B cell (primary cell): ENCODE data around the gene ASPSCR1. TPM values are rescaled to one million over a fixed set of nuclear protein-coding genes. Genes with fewer than 3 reads are reported as not detected.

Source experiments
- ATAC-seq: fragments of 200-7000 bp; cut with Tn5 transposase; one replicate; pipeline ENCODE4 v1.10.0; 2021; ENCODE audit warnings: low read depth, mild to moderate bottlenecking, moderate number of reproducible peaks, moderate library complexity
- CTCF ChIA-PET: fragments of 350-600 bp; sonication (Branson Sonifier 250); formaldehyde crosslinking; loops from one replicate; lab custom pipeline; 2021; ENCODE audit warnings: antibody characterized with exemption, inconsistent platforms; lab: Charles Lee
- POLR2A ChIA-PET: fragments of 350-600 bp; sonication (Branson Sonifier 250); formaldehyde crosslinking; loops from one replicate; lab custom pipeline; 2021; ENCODE audit warnings: antibody characterized with exemption; lab: Charles Lee
- DNase-seq: peaks from one replicate; pipeline ENCODE4 v3.0.0; 2013
- H2AFZ ChIP-seq: 2 replicates; pipeline ENCODE4 v1.6.1; 2012; ENCODE audit warnings: mild to moderate bottlenecking, low read depth, low read length; ENCODE audit not compliant: insufficient read depth, poor library complexity, severe bottlenecking
- H3K27ac ChIP-seq, 2 donors: 1 replicate in 1 of 2; 2 replicates in 1 of 2; pipeline ENCODE4 v1.5.1; 2012 to 2013; ENCODE audit warnings: low read length in 2 of 2, mild to moderate bottlenecking in 2 of 2, moderate library complexity in 1 of 2
- H3K27me3 ChIP-seq, 4 experiments: fragments of 200-600 bp in 1 of 4; sonication (generic) in 1 of 4; replicated peaks in 1 of 4; 1 replicate in 2 of 4; 2 replicates in 2 of 4; pipeline versions ENCODE4 v1.6.1 to v1.7.0; 2013 to 2016; ENCODE audit warnings: low read length in 3 of 4, mild to moderate bottlenecking in 2 of 4, mixed read lengths in 1 of 4, moderate library complexity in 1 of 4; ENCODE audit not compliant: insufficient read depth in 4 of 4, control insufficient read depth in 3 of 4; ENCODE audit errors: control extremely low read depth in 1 of 4
- H3K36me3 ChIP-seq, 2 experiments: replicated peaks in 1 of 2; 1 replicate in 1 of 2; 2 replicates in 1 of 2; pipeline versions ENCODE4 v1.6.1 to v1.7.1; 2013; ENCODE audit warnings: low read length in 1 of 2; ENCODE audit not compliant: insufficient read depth in 2 of 2, control insufficient read depth in 1 of 2; ENCODE audit errors: control extremely low read depth in 1 of 2, extremely low read depth in 1 of 2
- H3K4me1 ChIP-seq, 2 donors: fragments of 200-600 bp in 1 of 2; sonication (generic) in 1 of 2; 1 replicate in 1 of 2; 2 replicates in 1 of 2; pipeline versions ENCODE4 v1.5.1 to v1.6.1; 2013 to 2017; ENCODE audit warnings: low read length in 2 of 2; ENCODE audit not compliant: control insufficient read depth in 2 of 2, insufficient read depth in 2 of 2
- H3K4me2 ChIP-seq: replicated peaks from 2 replicates; pipeline ENCODE3; 2012; ENCODE audit warnings: mild to moderate bottlenecking, low read depth, low read length; ENCODE audit not compliant: poor library complexity, severe bottlenecking
- H3K4me3 ChIP-seq, 5 experiments: fragments of 200-600 bp in 1 of 5; sonication (generic) in 1 of 5; 1 replicate in 3 of 5; 2 replicates in 2 of 5; pipeline versions ENCODE4 v1.5.1 to v1.7.0; 2011 to 2016; ENCODE audit warnings: low read length in 4 of 5, mild to moderate bottlenecking in 4 of 5, low read depth in 2 of 5, control low read depth in 1 of 5, moderate library complexity in 1 of 5; ENCODE audit not compliant: insufficient read depth in 1 of 5; ENCODE audit errors: control extremely low read depth in 1 of 5, extremely low read depth in 1 of 5
- H3K79me2 ChIP-seq: fragments of 200-600 bp; sonication (generic); one replicate; pipeline ENCODE4 v1.6.0; 2016; ENCODE audit warnings: low read length; ENCODE audit not compliant: control insufficient read depth, insufficient read depth
- H3K9ac ChIP-seq: fragments of 200-600 bp; sonication (generic); 2 replicates; pipeline ENCODE4 v1.6.1; 2017; ENCODE audit warnings: mild to moderate bottlenecking, low read length, moderate library complexity
- H3K9me3 ChIP-seq, 3 donors: one replicate each; pipeline versions ENCODE4 v1.6.1 to v1.7.1; 2013; ENCODE audit warnings: low read length in 2 of 3; ENCODE audit not compliant: control insufficient read depth in 2 of 3, insufficient read depth in 1 of 3; ENCODE audit errors: control extremely low read depth in 1 of 3
- H4K20me1 ChIP-seq: 2 replicates; pipeline ENCODE4 v1.6.0; 2012; ENCODE audit warnings: mild to moderate bottlenecking, low read length; ENCODE audit not compliant: insufficient read depth, control insufficient read depth, poor library complexity, severe bottlenecking
- H3K27ac Mint-ChIP-seq: one replicate; pipeline ENCODE4 v1.8.0; 2021; ENCODE audit warnings: mixed read lengths
- H3K27me3 Mint-ChIP-seq: one replicate; pipeline ENCODE4 v1.8.0; 2021; ENCODE audit warnings: mixed read lengths
- H3K4me1 Mint-ChIP-seq: one replicate; pipeline ENCODE4 v1.8.0; 2021; ENCODE audit warnings: mixed read lengths
- H3K4me3 Mint-ChIP-seq: one replicate; pipeline ENCODE4 v1.8.0; 2021; ENCODE audit warnings: mixed read lengths
- H3K9me3 Mint-ChIP-seq: one replicate; pipeline ENCODE4 v1.8.0; 2022; ENCODE audit warnings: mixed read lengths; ENCODE audit not compliant: insufficient read depth
- CTCF ChIP-seq: fragments of 200-600 bp; IDR thresholded peaks from one replicate; pipeline ENCODE4 v1.8.0; 2022; ENCODE audit warnings: antibody characterized with exemption, mild to moderate bottlenecking
- EZH2 ChIP-seq: IDR thresholded peaks from 2 replicates; pipeline ENCODE4 v1.6.1; 2012; ENCODE audit warnings: borderline replicate concordance, low read depth, mild to moderate bottlenecking, moderate library complexity, low read length; ENCODE audit not compliant: insufficient read depth, poor library complexity, severe bottlenecking
- WGBS: methylation state at CpG from one replicate; pipeline ENCODE4 v1.1.5; 2013; ENCODE audit warnings: missing lambda C conversion rate; ENCODE audit not compliant: insufficient coverage; 5-methylcytosine and 5-hydroxymethylcytosine counted together
- intact Hi-C: fragments of 100-400 bp; cut with micrococcal nuclease; formaldehyde crosslinking; loops from one replicate; pipeline ENCODE4 v1.10.0; 2022
- polyA plus RNA-seq: library from polyadenylated mRNA; depleted of rRNA; stranded (reverse); fragments of >200 nt; gene quantifications from 2 replicates; pipeline ENCODE4 v1.2.3, GENCODE V29; 2012
- total RNA-seq, 2 donors: library from RNA; stranded (reverse); fragments of 120-200 nt in 1 of 2; gene quantifications; 1 replicate in 1 of 2; 2 replicates in 1 of 2; pipeline versions ENCODE4 v1.2.3 to v1.2.4, GENCODE V29; 2013 to 2022

ASPSCR1 gene
- total and polyA plus RNA-seq, 2 donors (not counting 1 experiment from before 2014, with no cell fraction given) = 34.0 to 46.7 TPM

GRCh38 chr17:81976332-81977210, 858 bp upstream of the ASPSCR1 start:
- peak overlapping the region; percentile 48 to 91 for H3K27ac ChIP-seq
- Mint-ChIP-seq H3K4me1 (peaks cover 28% of the 10 kb centered on the region), H3K9me3 (no peaks in the 10 kb centered on the region), H3K4me3 (peak overlapping the region; percentile 98), H3K27me3 (peaks cover 3% of the 10 kb centered on the region), H3K27ac (peak overlapping the region; percentile 99)
- DNase-seq (no peak), ATAC-seq (no peak)
- peak overlapping the region; percentile 85 for H3K9ac ChIP-seq
- H3K9me3 ChIP-seq = peaks cover 0 to 4% (median 4%) of the 10 kb centered on the region in 3 donors
- intact Hi-C loops = loop anchor here (1.0 to 2.0 kb wide), 4 partner anchors 8 to 61 kb away; partner anchors contain the start of genes DCXR, LRRC45 and MAFG
- H3K4me1 ChIP-seq = peaks cover 19 to 26% of the 10 kb centered on the region in 2 donors
- TF ChIP-seq EZH2 (no peak), CTCF (no peak)
- CTCF ChIA-PET = interaction anchor here (1.0 kb wide), 3 partner anchors 13 to 61 kb away, joined by 3 read pairs; partner anchors contain the start of gene DCXR
- H2AFZ ChIP-seq = peak overlapping the region; percentile 100
- peak overlapping the region; percentile 5 to 96 (median 79) for H3K4me3 ChIP-seq
- 20% methylated on average over 28 of the region's 30 CpGs for WGBS
- no peaks in the 10 kb centered on the region for H3K36me3 ChIP-seq
- H3K27me3 ChIP-seq = no peaks in the 10 kb centered on the region
- POLR2A ChIA-PET = interaction anchor here (1.4 to 3.9 kb wide), 2 partner anchors 9 to 61 kb away, joined by 3 to 28 read pairs; partner anchors contain the start of gene DCXR
- peak overlapping the region; percentile 99 for H3K4me2 ChIP-seq
- peaks cover 7% of the 10 kb centered on the region for H4K20me1 ChIP-seq
- peaks cover 20% of the 10 kb centered on the region for H3K79me2 ChIP-seq
